22Rv1 (cell line): ENCODE measurements around the gene SYNDIG1.

Experiments
- H3K27ac ChIP-seq: fragments of 450-650 bp; 2 replicates; pipeline ENCODE4 v1.5.1; 2017
- ZFX ChIP-seq: fragments of 450-650 bp; IDR thresholded peaks from 2 replicates; pipeline ENCODE4 v1.6.1; 2017; ENCODE audit warnings: antibody characterized with exemption, borderline replicate concordance
- TF ChIP-seq, protein P1 (sequence below): fragments of 450-650 bp; IDR thresholded peaks from 2 replicates; pipeline ENCODE4 v1.5.1; 2017; ENCODE audit warnings: mild to moderate bottlenecking

SYNDIG1 gene

GRCh38 chr20:24518515-24518914 is 49.1 kb downstream of the SYNDIG1 start:
- TF ChIP-seq, protein P1, sequence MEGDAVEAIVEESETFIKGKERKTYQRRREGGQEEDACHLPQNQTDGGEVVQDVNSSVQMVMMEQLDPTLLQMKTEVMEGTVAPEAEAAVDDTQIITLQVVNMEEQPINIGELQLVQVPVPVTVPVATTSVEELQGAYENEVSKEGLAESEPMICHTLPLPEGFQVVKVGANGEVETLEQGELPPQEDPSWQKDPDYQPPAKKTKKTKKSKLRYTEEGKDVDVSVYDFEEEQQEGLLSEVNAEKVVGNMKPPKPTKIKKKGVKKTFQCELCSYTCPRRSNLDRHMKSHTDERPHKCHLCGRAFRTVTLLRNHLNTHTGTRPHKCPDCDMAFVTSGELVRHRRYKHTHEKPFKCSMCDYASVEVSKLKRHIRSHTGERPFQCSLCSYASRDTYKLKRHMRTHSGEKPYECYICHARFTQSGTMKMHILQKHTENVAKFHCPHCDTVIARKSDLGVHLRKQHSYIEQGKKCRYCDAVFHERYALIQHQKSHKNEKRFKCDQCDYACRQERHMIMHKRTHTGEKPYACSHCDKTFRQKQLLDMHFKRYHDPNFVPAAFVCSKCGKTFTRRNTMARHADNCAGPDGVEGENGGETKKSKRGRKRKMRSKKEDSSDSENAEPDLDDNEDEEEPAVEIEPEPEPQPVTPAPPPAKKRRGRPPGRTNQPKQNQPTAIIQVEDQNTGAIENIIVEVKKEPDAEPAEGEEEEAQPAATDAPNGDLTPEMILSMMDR: no peak
- TF ChIP-seq ZFX: no peak
- no peak overlapping the region for H3K27ac ChIP-seq

- H3K27ac ChIP-seq: no peak overlapping the region
- no peak for TF ChIP-seq ZFX
- TF ChIP-seq, protein P1: no peak
Measured at GRCh38 chr20:24519476-24519875, 50.0 kb downstream of the SYNDIG1 start.

DNA sequence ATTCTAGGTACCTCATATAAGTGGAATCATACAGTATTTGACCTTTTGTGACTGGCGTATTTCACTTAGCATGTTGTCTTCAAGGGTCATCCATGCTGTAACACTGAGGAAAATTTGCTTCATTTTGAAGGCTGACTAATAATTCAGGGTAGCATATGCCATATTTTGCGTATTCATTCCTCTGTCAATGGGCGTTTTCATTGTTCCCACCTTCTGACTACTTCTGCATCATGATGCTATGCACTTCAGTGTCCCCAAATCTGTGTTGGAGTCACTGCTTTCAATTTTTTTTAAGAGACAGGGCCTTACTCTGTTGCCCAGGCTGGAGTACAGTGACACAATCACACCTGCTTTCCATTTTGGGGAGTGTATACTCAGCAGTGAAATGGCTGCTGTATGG is 51.6 kb downstream of the SYNDIG1 start:
- no peak overlapping the region for H3K27ac ChIP-seq

GRCh38 chr20:24522452-24523330 is 53.3 kb downstream of the SYNDIG1 start:
- H3K27ac ChIP-seq: no peak overlapping the region
- TF ChIP-seq, protein P1: no peak
- no peak for TF ChIP-seq ZFX

More for the DNA sequence above, 51.6 kb downstream of the SYNDIG1 start:
- no peak for TF ChIP-seq ZFX

- TF ChIP-seq, protein P1: no peak
- no peak for TF ChIP-seq ZFX
- no peak overlapping the region for H3K27ac ChIP-seq
Measured at GRCh38 chr20:24523661-24524060, 54.2 kb downstream of the SYNDIG1 start.

DNA sequence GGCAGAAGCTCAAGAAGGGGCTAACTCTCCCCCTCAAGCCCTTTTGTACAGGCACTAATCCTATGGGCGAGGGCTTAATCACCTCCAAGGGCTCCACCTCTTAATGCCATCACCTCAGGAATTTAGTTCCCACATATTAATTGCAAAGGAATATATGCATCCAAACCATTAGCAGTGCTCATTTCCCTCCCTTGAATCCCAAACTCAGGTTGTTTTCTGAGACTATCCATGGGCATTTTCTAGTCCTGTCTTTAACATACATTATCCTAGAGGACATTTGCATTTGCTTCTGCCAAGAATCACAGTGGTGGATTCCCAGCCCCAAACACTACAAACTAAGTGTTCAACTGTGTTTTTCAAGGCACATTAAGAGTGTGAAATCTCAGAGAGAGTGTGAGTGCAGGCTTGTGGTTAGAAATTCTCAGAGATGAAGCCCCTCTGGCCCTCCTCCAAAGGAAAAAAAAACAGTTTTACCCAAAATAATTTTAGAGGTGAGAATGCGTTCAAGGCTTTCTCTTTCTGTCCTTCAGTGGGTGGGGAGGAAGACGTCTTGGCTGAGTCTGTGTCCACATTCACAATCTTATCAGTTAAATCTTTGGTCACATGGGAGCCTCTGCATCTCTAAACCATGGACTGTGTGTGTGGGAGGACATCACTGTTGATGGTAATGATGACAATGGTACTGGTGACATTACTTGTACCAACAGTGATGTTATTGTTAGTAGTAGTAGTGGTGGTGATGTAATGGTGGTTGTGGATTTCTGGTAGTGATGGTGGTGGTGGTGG is 59.3 kb downstream of the SYNDIG1 start:
- no peak for TF ChIP-seq ZFX
- TF ChIP-seq, protein P1: no peak
- no peak overlapping the region for H3K27ac ChIP-seq

DNA sequence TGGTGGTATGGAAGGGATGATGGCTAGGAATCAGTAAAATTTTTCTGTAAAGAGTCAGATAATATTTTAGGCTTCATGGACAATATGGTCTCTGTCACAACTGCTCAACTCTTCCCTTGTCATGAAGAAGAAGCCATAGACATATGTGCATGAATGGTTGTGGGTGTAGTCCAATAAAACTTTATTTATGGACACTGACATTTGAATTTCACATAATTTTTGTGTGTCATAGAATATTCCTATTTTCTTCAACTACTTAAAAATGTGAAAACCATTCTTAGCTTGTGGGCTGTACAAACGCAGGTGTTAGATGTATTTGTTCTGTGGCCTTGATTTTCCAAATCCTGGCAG is 59.9 kb downstream of the SYNDIG1 start:
- no peak overlapping the region for H3K27ac ChIP-seq
- TF ChIP-seq, protein P1: no peak
- TF ChIP-seq ZFX: no peak
